PFSK-1 (cell line): ENCODE results near the gene AGRN.

ENCODE experiments used
- POLR2AphosphoS5 ChIP-seq: IDR thresholded peaks from 2 replicates; pipeline ENCODE4 v1.6.1; 2012; ENCODE audit warnings: low read depth, mild to moderate bottlenecking, control low read depth, low read length, moderate library complexity
- SIN3A ChIP-seq: IDR thresholded peaks from 2 replicates; pipeline ENCODE4 v1.6.1; 2012; ENCODE audit warnings: mild to moderate bottlenecking, low read length, moderate library complexity, borderline replicate concordance; ENCODE audit not compliant: insufficient read depth

- no peak for TF ChIP-seq SIN3A
- no peak for TF ChIP-seq POLR2AphosphoS5
Observed at GRCh38 chr1:972726-973458, 47.0 kb upstream of the AGRN start.
